A549 (cell line): ENCODE data around the gene INTS12. TPM values are rescaled to one million over a fixed set of nuclear protein-coding genes. Genes with fewer than 3 reads are reported as not detected.
"Not testable (repeated sequence)": the region's sequence is repeated elsewhere in the genome, so short reads cannot be mapped to it uniquely, and the experiment has no call there.

ENCODE experiments used
- ATAC-seq, 2 experiments: fragments of 200-7000 bp in 1 of 2; fragments of >200 bp in 1 of 2; cut with Nextera tagmentation in 1 of 2; cut with Tn5 transposase in 1 of 2; 3 replicates each; pipeline versions ENCODE4 v1.8.0 to v1.9.1; 2018 to 2020; ENCODE audit warnings: mild to moderate bottlenecking in 1 of 2, moderate library complexity in 1 of 2
- CTCF ChIA-PET: fragments of 300-600 bp; sonication (Branson Sonifier 250); formaldehyde crosslinking; extraction: SDS; loops from one replicate; lab custom pipeline; 2021; ENCODE audit warnings: antibody characterized with exemption, inconsistent platforms; lab: Yijun Ruan, JAX
- POLR2A ChIA-PET: fragments of 350-600 bp; formaldehyde crosslinking; extraction: SDS; loops from one replicate; lab custom pipeline; 2021; ENCODE audit warnings: antibody characterized with exemption, inconsistent platforms; lab: Yijun Ruan, JAX
- DNase-seq, 2 experiments: peaks; one replicate each; pipeline versions ENCODE4 v3.0.0 to v3.0.0-alpha.2; 2011 to 2016; ENCODE audit warnings: low read depth in 1 of 2, low spot score in 1 of 2
- FAIRE-seq: peaks from 2 replicates; lab custom pipeline; 2011; peaks lifted over from hg19 to GRCh38; lab: Jason Lieb, UNC
- H3K27ac ChIP-seq, 2 experiments: fragments of >200 bp; sonication (Bioruptor Twin); formaldehyde crosslinking; 3 replicates each; pipeline ENCODE4 v1.5.1; 2016 to 2017
- H3K4me1 ChIP-seq: fragments of >200 bp; sonication (Bioruptor Twin); formaldehyde crosslinking; 3 replicates; pipeline ENCODE4 v1.6.1; 2016
- H3K4me2 ChIP-seq: fragments of >200 bp; sonication (Bioruptor Twin); formaldehyde crosslinking; 3 replicates; pipeline ENCODE4 v1.6.1; 2016
- H3K4me3 ChIP-seq: fragments of >200 bp; sonication (Bioruptor Twin); formaldehyde crosslinking; 3 replicates; pipeline ENCODE4 v1.5.1; 2016
- H3K9me3 ChIP-seq: fragments of >200 bp; sonication (Bioruptor Twin); formaldehyde crosslinking; 3 replicates; pipeline ENCODE4 v1.6.1; 2016
- CBX8 ChIP-seq: fragments of 200-600 bp; sonication (generic); IDR thresholded peaks from 2 replicates; pipeline ENCODE4 v1.6.1; 2016
- CHD4 ChIP-seq: fragments of 200-600 bp; sonication (generic); IDR thresholded peaks from 2 replicates; pipeline ENCODE4 v1.6.1; 2016; ENCODE audit warnings: antibody characterized with exemption, mild to moderate bottlenecking, borderline replicate concordance
- E2F6 ChIP-seq: IDR thresholded peaks from 2 replicates; pipeline ENCODE4 v1.6.1; 2012; ENCODE audit warnings: low read depth, borderline replicate concordance
- EHF ChIP-seq: fragments of 250-450 bp; sonication (Bioruptor Pico); IDR thresholded peaks from 2 replicates; pipeline ENCODE4 v1.5.0; 2020; ENCODE audit warnings: mild to moderate bottlenecking
- ELK1 ChIP-seq: fragments of 150-350 bp; IDR thresholded peaks from 2 replicates; pipeline ENCODE4 v1.6.1; 2014; ENCODE audit warnings: low read depth, mild to moderate bottlenecking, low read length
- GATA3 ChIP-seq: IDR thresholded peaks from 2 replicates; pipeline ENCODE4 v1.6.1; 2012; ENCODE audit warnings: borderline replicate concordance
- HEYL ChIP-seq: fragments of 250-450 bp; sonication (Bioruptor Pico); IDR thresholded peaks from 2 replicates; pipeline ENCODE4 v1.8.0; 2021; ENCODE audit warnings: mild to moderate bottlenecking, moderate library complexity
- HOXA7 ChIP-seq: fragments of 250-450 bp; sonication (Bioruptor Pico); IDR thresholded peaks from 2 replicates; pipeline ENCODE4 v1.5.0; 2020; ENCODE audit warnings: mild to moderate bottlenecking, moderate library complexity
- HOXB13 ChIP-seq: fragments of 250-450 bp; sonication (Bioruptor Pico); IDR thresholded peaks from 2 replicates; pipeline ENCODE4 v1.5.0; 2020; ENCODE audit warnings: low read depth, mild to moderate bottlenecking, moderate library complexity
- NPAS2 ChIP-seq: fragments of 250-450 bp; sonication (Bioruptor Pico); IDR thresholded peaks from 2 replicates; pipeline ENCODE4 v1.8.0; 2022; ENCODE audit warnings: mild to moderate bottlenecking, moderate library complexity, borderline replicate concordance
- NR3C1 ChIP-seq: fragments of >200 bp; sonication (Bioruptor Twin); formaldehyde crosslinking; IDR thresholded peaks from 3 replicates; pipeline ENCODE4 v1.6.1; 2017
- PBX3 ChIP-seq: IDR thresholded peaks from 2 replicates; pipeline ENCODE4 v1.6.1; 2012
- RARB ChIP-seq: fragments of 250-450 bp; sonication (Bioruptor Pico); IDR thresholded peaks from 2 replicates; pipeline ENCODE4 v1.8.0; 2021; ENCODE audit warnings: mild to moderate bottlenecking, moderate library complexity
- RNF2 ChIP-seq: fragments of 200-600 bp; sonication (generic); IDR thresholded peaks from 2 replicates; pipeline ENCODE4 v1.6.1; 2016; ENCODE audit warnings: low read depth, mild to moderate bottlenecking, antibody characterized with exemption, moderate library complexity, borderline replicate concordance
- SMC3 ChIP-seq: fragments of >200 bp; sonication (Bioruptor Twin); formaldehyde crosslinking; IDR thresholded peaks from 3 replicates; pipeline ENCODE4 v1.6.1; 2018; ENCODE audit warnings: inconsistent platforms
- TFCP2L1 ChIP-seq: fragments of 250-450 bp; sonication (Bioruptor Pico); IDR thresholded peaks from 2 replicates; pipeline ENCODE4 v1.5.0; 2021; ENCODE audit warnings: mild to moderate bottlenecking
- TP53 ChIP-seq: fragments of 250-450 bp; sonication (Bioruptor Pico); IDR thresholded peaks from 2 replicates; pipeline ENCODE4 v1.5.0; 2021; ENCODE audit warnings: mild to moderate bottlenecking, moderate library complexity
- ZFP36 ChIP-seq: fragments of 450-650 bp; IDR thresholded peaks from 2 replicates; pipeline ENCODE4 v1.6.1; 2014; ENCODE audit warnings: borderline replicate concordance; ENCODE audit not compliant: partially characterized antibody
- ZNF302 ChIP-seq: fragments of 250-450 bp; sonication (Bioruptor Pico); IDR thresholded peaks from 2 replicates; pipeline ENCODE4 v1.9.0; 2021; ENCODE audit warnings: inconsistent platforms, mild to moderate bottlenecking, moderate library complexity
- ZSCAN20 ChIP-seq: fragments of 250-450 bp; sonication (Bioruptor Pico); IDR thresholded peaks from 2 replicates; pipeline ENCODE4 v1.8.0; 2022; ENCODE audit warnings: mild to moderate bottlenecking, moderate library complexity
- WGBS: methylation state at CpG from one replicate; pipeline ENCODE4 v1.1.6; 2017; ENCODE audit errors: missing lambda C conversion rate; 5-methylcytosine and 5-hydroxymethylcytosine counted together
- polyA plus RNA-seq, 4 experiments: library from polyadenylated mRNA; depleted of rRNA in 3 of 4; stranded (reverse); fragments of >200 nt; fragmentation: RNase III in 1 of 4; extraction: RNeasy Plus Mini Kit Qiagen cat#74134 plus additional on column Dnase treatment in 1 of 4; gene quantifications; 2 replicates in 3 of 4; 3 replicates in 1 of 4; pipeline ENCODE4 v1.2.3, GENCODE V29; 2011 to 2017

The INTS12 gene
- polyA plus RNA-seq, 2 of the 4 experiments (the other 2 are of a cell fraction), result 13.0 to 39.0 TPM

GRCh38 chr4:105741548-105741947 is 33.1 kb upstream of the INTS12 start:
- H3K27ac ChIP-seq, result no peak overlapping the region
- 48% methylated on average over 2 of the region's 2 CpGs for WGBS
- no peak for FAIRE-seq
- H3K4me1 ChIP-seq, result no peaks in the 10 kb centered on the region
- no peak for ATAC-seq
- H3K4me2 ChIP-seq, result no peak overlapping the region
- no peak for TF ChIP-seq GATA3
- TF ChIP-seq SMC3, result no peak
- TF ChIP-seq PBX3, result no peak
- no peak for TF ChIP-seq RARB (CRISPR knock-in tag)
- TF ChIP-seq ZNF302 (CRISPR knock-in tag), result no peak
- no peak for TF ChIP-seq NPAS2 (CRISPR knock-in tag)
- no peak for TF ChIP-seq ZSCAN20
- TF ChIP-seq ZFP36, result no peak
- no peak for TF ChIP-seq NR3C1
- no peak for TF ChIP-seq HEYL
- no peak for TF ChIP-seq E2F6
- no peak for TF ChIP-seq RNF2
- no peak for TF ChIP-seq HOXB13
- TF ChIP-seq HOXA7, result no peak
- no peak for TF ChIP-seq CBX8
- TF ChIP-seq EHF (CRISPR knock-in tag), result no peak
- no peak for TF ChIP-seq TFCP2L1
- no peak for TF ChIP-seq CHD4
- CTCF ChIA-PET, result no interaction called here
- peaks cover 9% of the 10 kb centered on the region; the same call in 2 of the 3 replicates for H3K9me3 ChIP-seq
- POLR2A ChIA-PET, result no interaction called here
- DNase-seq, result no peak
- H3K4me3 ChIP-seq, result no peak overlapping the region

- H3K9me3 ChIP-seq, POLR2A ChIA-PET, H3K4me2 ChIP-seq, DNase-seq, H3K27ac ChIP-seq, H3K4me3 ChIP-seq, CTCF ChIA-PET, H3K4me1 ChIP-seq, FAIRE-seq, ATAC-seq: not testable (repeated sequence)
- 93% methylated on average over 6 of the region's 10 CpGs for WGBS
Measured at GRCh38 chr4:105735217-105735616, 26.7 kb upstream of the INTS12 start.

- CTCF ChIA-PET, H3K4me3 ChIP-seq, FAIRE-seq, DNase-seq, ATAC-seq, POLR2A ChIA-PET, H3K4me1 ChIP-seq, H3K4me2 ChIP-seq, H3K27ac ChIP-seq, H3K9me3 ChIP-seq: not testable (repeated sequence)
- 95% methylated on average over 3 of the region's 4 CpGs for WGBS
Measured at GRCh38 chr4:105729895-105730294, 21.4 kb upstream of the INTS12 start.

GRCh38 chr4:105725623-105726022 is 17.1 kb upstream of the INTS12 start:
- Histone ChIP-seq H3K4me3 (no peak overlapping the region), H3K4me1 (no peaks in the 10 kb centered on the region), H3K27ac (no peak overlapping the region), H3K9me3 (no peaks in the 10 kb centered on the region), H3K4me2 (no peak overlapping the region)
- CTCF ChIA-PET, result no interaction called here
- POLR2A ChIA-PET, result no interaction called here
- DNase-seq, result no peak
- no peak for FAIRE-seq
- ATAC-seq, result no peak
- TF ChIP-seq ELK1 (no peak), TP53 (CRISPR knock-in tag) (no peak), GATA3 (no peak)
- 65% methylated on average over 2 of the region's 2 CpGs for WGBS
